ENCODE measurements around the gene CCND1. TPM values are rescaled to one million over a fixed set of nuclear protein-coding genes. Genes with fewer than 3 reads are reported as not detected.

The CCND1 gene
- total RNA-seq, 1 experiment from 2014 or later = 372 TPM

DNA sequence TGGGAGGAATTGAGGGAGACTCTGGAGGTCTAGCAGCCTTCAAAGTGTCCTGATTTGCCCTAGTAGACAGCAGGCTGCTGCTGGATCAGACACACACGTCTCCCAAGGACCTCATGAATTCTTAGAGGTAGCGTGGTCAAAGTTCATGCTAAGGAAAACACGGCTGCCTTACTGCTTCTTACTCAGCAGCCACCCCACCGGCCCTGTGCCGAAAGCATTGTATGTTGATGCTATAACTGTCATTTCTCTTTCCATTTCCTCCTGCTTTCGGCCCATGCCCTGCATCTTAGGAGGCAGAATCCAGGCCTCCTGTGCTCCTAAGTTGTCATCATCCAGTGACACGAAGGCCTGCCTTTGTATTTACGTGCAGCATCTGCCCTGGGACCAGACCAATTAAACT is 10.5 kb upstream of the CCND1 start:
- H4K8ac ChIP-seq (replicated peaks; ENCODE audit: insufficient read length, low read depth, low read length) = no peak overlapping the region
- H3K4me3 Mint-ChIP-seq = no peak overlapping the region
- no peak overlapping the region for H3K18ac ChIP-seq (ENCODE audit: insufficient read length, low read depth, low read length)
- no peak overlapping the region for H2BK120ac ChIP-seq (ENCODE audit: low read depth, low read length, poor library complexity, severe bottlenecking)
- no peak overlapping the region for H3K27ac Mint-ChIP-seq
- no peak overlapping the region for H2BK15ac ChIP-seq (ENCODE audit: low read depth, low read length)
- H3K4me2 ChIP-seq (ENCODE audit: insufficient read depth, insufficient read length, low read length) = no peak overlapping the region
- no peak overlapping the region for H3K4ac ChIP-seq (ENCODE audit: low read depth, low read length)
- no peak overlapping the region for H2BK20ac ChIP-seq (ENCODE audit: low read depth, low read length, poor library complexity, severe bottlenecking)
- H3K9ac ChIP-seq (ENCODE audit: extremely low read depth, insufficient read length, low read length) = no peak overlapping the region
- WGBS (ENCODE audit: extremely low coverage, insufficient read length, low lambda C conversion rate) = no CpG with 5 or more reads among the region's 8 CpGs
- no peak overlapping the region for H3T11ph ChIP-seq (ENCODE audit: low read length)
- no peak overlapping the region for H2BK5ac ChIP-seq (ENCODE audit: insufficient read length, low read length)
- H3K79me1 ChIP-seq (ENCODE audit: insufficient read depth, low read depth, low read length, poor library complexity, severe bottlenecking) = no peaks in the 10 kb centered on the region
- peaks cover 4 to 9% of the 10 kb centered on the region in 2 experiments; a peak in 3 of 4 replicates for H3K4me1 Mint-ChIP-seq
- peaks cover 19 to 21% of the 10 kb centered on the region in 2 experiments for H3K9me3 Mint-ChIP-seq
- no peak overlapping the region for H2AK5ac ChIP-seq (ENCODE audit: insufficient read length, low read length)
- no peaks in the 10 kb centered on the region for H3K79me2 ChIP-seq (ENCODE audit: insufficient read depth, low read length)
- no peaks in the 10 kb centered on the region for H3K23me2 ChIP-seq (ENCODE audit: insufficient read length, low read depth, low read length, poor library complexity, severe bottlenecking)
- peaks cover 30% of the 10 kb centered on the region for H3K27me3 Mint-ChIP-seq (ENCODE audit: low read depth)
- no peak overlapping the region for H3K27ac ChIP-seq (ENCODE audit: insufficient read length, low read depth, low read length)
- no peak overlapping the region for H4K5ac ChIP-seq (ENCODE audit: insufficient read length, low read depth, low read length)
- H4K20me1 ChIP-seq (ENCODE audit: control insufficient read depth, insufficient read depth, insufficient read length) = no peaks in the 10 kb centered on the region
- H3K36me3 Mint-ChIP-seq (ENCODE audit: insufficient read depth in 1 of 3, low read depth in 3 of 3) = peaks cover 11 to 16% (median 14%) of the 10 kb centered on the region in 3 experiments
- no peak overlapping the region for H4K91ac ChIP-seq (ENCODE audit: insufficient read length, low read depth, low read length)
- H3K23ac ChIP-seq (ENCODE audit: insufficient read length, low read depth, low read length) = no peak overlapping the region
- peaks cover 6% of the 10 kb centered on the region for H3K9me3 ChIP-seq (ENCODE audit: control insufficient read depth, low read depth, low read length)
- H2BK12ac ChIP-seq (ENCODE audit: insufficient read length, low read depth, low read length) = no peak overlapping the region
- TF ChIP-seq, protein P1, sequence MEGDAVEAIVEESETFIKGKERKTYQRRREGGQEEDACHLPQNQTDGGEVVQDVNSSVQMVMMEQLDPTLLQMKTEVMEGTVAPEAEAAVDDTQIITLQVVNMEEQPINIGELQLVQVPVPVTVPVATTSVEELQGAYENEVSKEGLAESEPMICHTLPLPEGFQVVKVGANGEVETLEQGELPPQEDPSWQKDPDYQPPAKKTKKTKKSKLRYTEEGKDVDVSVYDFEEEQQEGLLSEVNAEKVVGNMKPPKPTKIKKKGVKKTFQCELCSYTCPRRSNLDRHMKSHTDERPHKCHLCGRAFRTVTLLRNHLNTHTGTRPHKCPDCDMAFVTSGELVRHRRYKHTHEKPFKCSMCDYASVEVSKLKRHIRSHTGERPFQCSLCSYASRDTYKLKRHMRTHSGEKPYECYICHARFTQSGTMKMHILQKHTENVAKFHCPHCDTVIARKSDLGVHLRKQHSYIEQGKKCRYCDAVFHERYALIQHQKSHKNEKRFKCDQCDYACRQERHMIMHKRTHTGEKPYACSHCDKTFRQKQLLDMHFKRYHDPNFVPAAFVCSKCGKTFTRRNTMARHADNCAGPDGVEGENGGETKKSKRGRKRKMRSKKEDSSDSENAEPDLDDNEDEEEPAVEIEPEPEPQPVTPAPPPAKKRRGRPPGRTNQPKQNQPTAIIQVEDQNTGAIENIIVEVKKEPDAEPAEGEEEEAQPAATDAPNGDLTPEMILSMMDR (conservative IDR thresholded peaks at IDR 0.05) = no peak
- no peak overlapping the region for H2AFZ ChIP-seq (ENCODE audit: low read length)
- no peak for DNase-seq
- H3K27me3 ChIP-seq (ENCODE audit: insufficient read depth, low read length) = no peaks in the 10 kb centered on the region; the same call in 1 of the 2 replicates
- no peak overlapping the region for H3K56ac ChIP-seq (ENCODE audit: insufficient read length, low read depth, low read length)
- H3K4me1 ChIP-seq (ENCODE audit: insufficient read depth, low read length) = no peaks in the 10 kb centered on the region
- H3K14ac ChIP-seq (ENCODE audit: insufficient read depth, low read length) = no peak overlapping the region
